CD1c-positive myeloid dendritic cell (primary cell): ENCODE data around the gene APOA1.

Experiments used
- DNase-seq: peaks from one replicate; pipeline ENCODE4 v3.0.0-alpha.2; 2016; ENCODE audit errors: extremely low spot score

Gene APOA1

GRCh38 chr11:116857936-116858335, 20.5 kb upstream of the APOA1 start:
- no peak for DNase-seq

GRCh38 chr11:116857316-116857715, 19.9 kb upstream of the APOA1 start:
- no peak for DNase-seq

- DNase-seq = no peak
Observed at GRCh38 chr11:116856423-116856822, 19.0 kb upstream of the APOA1 start.

GRCh38 chr11:116855413-116855812, 18.0 kb upstream of the APOA1 start:
- no peak for DNase-seq

GRCh38 chr11:116853461-116854073, 16.1 kb upstream of the APOA1 start:
- DNase-seq = peak; percentile 92

- DNase-seq = peak; percentile 24
Observed at GRCh38 chr11:116852261-116853031, 15.0 kb upstream of the APOA1 start.

- peak; percentile 93 for DNase-seq
Observed at GRCh38 chr11:116851626-116852025, 14.2 kb upstream of the APOA1 start.

- DNase-seq = no peak
Observed at GRCh38 chr11:116849486-116849885, 12.1 kb upstream of the APOA1 start.

- no peak for DNase-seq
Observed at GRCh38 chr11:116849060-116849459, 11.6 kb upstream of the APOA1 start.

GRCh38 chr11:116847612-116848011, 10.2 kb upstream of the APOA1 start:
- DNase-seq = no peak

- no peak for DNase-seq
Observed at GRCh38 chr11:116844722-116845121, 7.3 kb upstream of the APOA1 start.

GRCh38 chr11:116843661-116844060, 6.2 kb upstream of the APOA1 start:
- DNase-seq = no peak

GRCh38 chr11:116842909-116843308, 5.5 kb upstream of the APOA1 start:
- no peak for DNase-seq

- no peak for DNase-seq
Observed at GRCh38 chr11:116842117-116842516, 4.7 kb upstream of the APOA1 start.

- no peak for DNase-seq
Observed at GRCh38 chr11:116840746-116841296, 3.4 kb upstream of the APOA1 start.

- DNase-seq = no peak
Observed at GRCh38 chr11:116840224-116840745, 2.9 kb upstream of the APOA1 start.

GRCh38 chr11:116838321-116839084, 1.1 kb upstream of the APOA1 start:
- no peak for DNase-seq

GRCh38 chr11:116836632-116836991, 810 bp downstream of the APOA1 start:
- no peak for DNase-seq

GRCh38 chr11:116835791-116836631, 1.4 kb downstream of the APOA1 start:
- peak; percentile 80 for DNase-seq

GRCh38 chr11:116835042-116835772, 2.2 kb downstream of the APOA1 start:
- peak; percentile 59 for DNase-seq
